Measurements from ENCODE around the gene OR14A16. TPM values are rescaled to one million over a fixed set of nuclear protein-coding genes. Genes with fewer than 3 reads are reported as not detected.

The OR14A16 gene
- total RNA-seq, 2 experiments from 2014 or later = not detected

Other genes starting within 250 kb of the OR14A16 start
- not detected for gene OR2G2, start 235.8 kb downstream of the OR14A16 start, total RNA-seq
- not detected for gene OR2G3, start 218.5 kb downstream of the OR14A16 start, total RNA-seq
- not detected for gene OR13G1, start 144.4 kb downstream of the OR14A16 start, total RNA-seq
- gene OR6F1, start 107.5 kb downstream of the OR14A16 start, total RNA-seq = not detected
- gene OR14K1, start 85.5 kb downstream of the OR14A16 start, total RNA-seq = not detected
- gene OR14A2, start 76.0 kb downstream of the OR14A16 start, total RNA-seq = not detected
- not detected for gene OR1C1, start 63.6 kb downstream of the OR14A16 start, total RNA-seq
- gene OR11L1, start 17.8 kb upstream of the OR14A16 start, total RNA-seq = not detected
- under 1 TPM; 0.16 to 0.18 TPM for gene TRIM58, start 33.1 kb upstream of the OR14A16 start, total RNA-seq
- gene OR2W3, start 71.5 kb upstream of the OR14A16 start, total RNA-seq = not detected
- gene OR2T8, start 96.1 kb upstream of the OR14A16 start, total RNA-seq = not detected
- gene OR2AJ1, start 100.8 kb upstream of the OR14A16 start, total RNA-seq = not detected
- gene OR2L8, start 124.7 kb upstream of the OR14A16 start, total RNA-seq = not detected
- not detected for gene OR2AK2, start 141.1 kb upstream of the OR14A16 start, total RNA-seq
- gene OR2L5, start 189.5 kb upstream of the OR14A16 start, total RNA-seq = not detected
- under 1 TPM; 0.11 to 0.12 TPM for gene OR2L2, start 206.0 kb upstream of the OR14A16 start, total RNA-seq
- not detected for gene OR2L3, start 222.7 kb upstream of the OR14A16 start, total RNA-seq

Measured in activated CD4-positive, alpha-beta T cell treated with anti-CD3 and anti-CD28 coated beads for 36 hours (primary cell).